CD14-positive monocyte (primary cell): ENCODE data around the gene ALPK3. TPM values are rescaled to one million over a fixed set of nuclear protein-coding genes. Genes with fewer than 3 reads are reported as not detected.

Experiments used
- DNase-seq, 3 donors: peaks; one replicate each; pipeline ENCODE4 v3.0.0-alpha.2; 2011 to 2022
- H2AFZ ChIP-seq: 2 replicates; pipeline ENCODE4 v1.6.0; 2012; ENCODE audit warnings: mild to moderate bottlenecking, low read depth, low read length, inconsistent platforms; ENCODE audit not compliant: insufficient read depth, poor library complexity, severe bottlenecking
- H3K27ac ChIP-seq, 2 donors: 1 replicate in 1 of 2; 2 replicates in 1 of 2; pipeline ENCODE4 v1.5.1; 2012 to 2013; ENCODE audit warnings: low read length in 2 of 2, control low read depth in 1 of 2, inconsistent platforms in 1 of 2, low read depth in 1 of 2, mild to moderate bottlenecking in 1 of 2
- H3K27me3 ChIP-seq, 2 donors: one replicate each; pipeline versions ENCODE4 v1.6.0 to v1.6.1; 2011 to 2013; ENCODE audit warnings: low read length in 2 of 2; ENCODE audit not compliant: control insufficient read depth in 2 of 2, insufficient read depth in 2 of 2
- H3K36me3 ChIP-seq, 2 donors: replicated peaks in 1 of 2; 1 replicate in 1 of 2; 2 replicates in 1 of 2; pipeline versions ENCODE4 v1.5.1 to v1.6.1; 2012 to 2013; ENCODE audit warnings: low read length in 2 of 2, control low read depth in 1 of 2, inconsistent platforms in 1 of 2, mild to moderate bottlenecking in 1 of 2; ENCODE audit not compliant: insufficient read depth in 2 of 2, control insufficient read depth in 1 of 2
- H3K4me1 ChIP-seq, 2 donors: 1 replicate in 1 of 2; 2 replicates in 1 of 2; pipeline versions ENCODE4 v1.5.1 to v1.6.1; 2012 to 2013; ENCODE audit warnings: low read length in 2 of 2, control low read depth in 1 of 2, inconsistent platforms in 1 of 2, mild to moderate bottlenecking in 1 of 2, moderate library complexity in 1 of 2; ENCODE audit not compliant: insufficient read depth in 2 of 2, control insufficient read depth in 1 of 2
- H3K4me2 ChIP-seq: replicated peaks from 2 replicates; pipeline ENCODE3; 2012; ENCODE audit warnings: low read length, moderate library complexity, mild to moderate bottlenecking; ENCODE audit not compliant: poor library complexity, severe bottlenecking; ENCODE audit errors: extremely low read depth
- H3K4me3 ChIP-seq, 3 experiments: fragments of 200-600 bp in 1 of 3; sonication (generic) in 1 of 3; replicated peaks in 1 of 3; 1 replicate in 2 of 3; 2 replicates in 1 of 3; pipeline ENCODE4 v1.5.1; 2011 to 2013; ENCODE audit warnings: low read length in 3 of 3, mild to moderate bottlenecking in 3 of 3, control low read depth in 2 of 3, low read depth in 2 of 3, inconsistent platforms in 1 of 3, moderate library complexity in 1 of 3
- H3K79me2 ChIP-seq: 2 replicates; pipeline ENCODE4 v1.6.0; 2012; ENCODE audit warnings: mild to moderate bottlenecking, control low read depth, inconsistent platforms, low read length, moderate library complexity; ENCODE audit not compliant: insufficient read depth
- H3K9ac ChIP-seq: 2 replicates; pipeline ENCODE4 v1.6.0; 2017; ENCODE audit warnings: low read length, mild to moderate bottlenecking; ENCODE audit not compliant: insufficient read depth, poor library complexity, severe bottlenecking
- H3K9me3 ChIP-seq, 2 donors: replicated peaks in 1 of 2; 1 replicate in 1 of 2; 2 replicates in 1 of 2; pipeline versions ENCODE4 v1.5.1 to v1.6.1; 2012 to 2013; ENCODE audit warnings: low read length in 2 of 2, control low read depth in 1 of 2; ENCODE audit not compliant: control insufficient read depth in 1 of 2, insufficient read depth in 1 of 2
- H4K20me1 ChIP-seq: 2 replicates; pipeline ENCODE4 v1.6.0; 2012; ENCODE audit warnings: mild to moderate bottlenecking, low read length, control low read depth, moderate library complexity; ENCODE audit not compliant: insufficient read depth
- H3K27ac Mint-ChIP-seq, 7 donors: one replicate each; pipeline ENCODE4 v1.8.0; 2020; ENCODE audit warnings: mild to moderate bottlenecking in 7 of 7, mixed read lengths in 7 of 7, moderate library complexity in 6 of 7, inconsistent platforms in 2 of 7
- H3K27me3 Mint-ChIP-seq, 3 donors: one replicate each; pipeline ENCODE4 v1.8.0; 2021 to 2022; ENCODE audit warnings: low read depth in 3 of 3, mild to moderate bottlenecking in 3 of 3, mixed read lengths in 3 of 3, moderate library complexity in 3 of 3, inconsistent platforms in 1 of 3
- H3K36me3 Mint-ChIP-seq, 2 donors: one replicate each; pipeline ENCODE4 v1.8.0; 2020; ENCODE audit warnings: mixed read lengths in 2 of 2, inconsistent platforms in 1 of 2, mild to moderate bottlenecking in 1 of 2
- H3K4me1 Mint-ChIP-seq: one replicate; pipeline ENCODE4 v1.8.0; 2020; ENCODE audit warnings: mild to moderate bottlenecking, mixed read lengths
- H3K4me3 Mint-ChIP-seq, 2 donors: one replicate each; pipeline ENCODE4 v1.8.0; 2020; ENCODE audit warnings: mild to moderate bottlenecking in 2 of 2, mixed read lengths in 2 of 2, moderate library complexity in 1 of 2
- H3K9me3 Mint-ChIP-seq, 7 donors: one replicate each; pipeline ENCODE4 v1.8.0; 2020 to 2022; ENCODE audit warnings: mixed read lengths in 7 of 7, mild to moderate bottlenecking in 6 of 7, moderate library complexity in 6 of 7, inconsistent platforms in 2 of 7
- WGBS: methylation state at CpG from one replicate; pipeline ENCODE4 v1.1.5; 2013; ENCODE audit warnings: missing lambda C conversion rate; ENCODE audit not compliant: insufficient coverage; 5-methylcytosine and 5-hydroxymethylcytosine counted together
- intact Hi-C, 2 donors: fragments of 100-400 bp; cut with micrococcal nuclease; formaldehyde crosslinking; loops; one replicate each; pipeline versions ENCODE4 v1.15.0 to v1.15.1; 2023
- polyA plus RNA-seq, 3 donors: library from polyadenylated mRNA; depleted of rRNA in 1 of 3; unstranded in 2 of 3; stranded (reverse) in 1 of 3; fragments of 300-500 nt in 2 of 3; fragments of >200 nt in 1 of 3; fragmentation: Illumina TruSeq in 2 of 3; gene quantifications; 1 replicate in 2 of 3; 2 replicates in 1 of 3; pipeline ENCODE4 v1.2.3, GENCODE V29; 2012 to 2021
- TF ChIP-seq, protein P1 (sequence below): fragments of 200-600 bp; IDR thresholded peaks from one replicate; pipeline ENCODE4 v1.8.0; 2022; ENCODE audit warnings: antibody characterized with exemption, mild to moderate bottlenecking

The ALPK3 gene
- polyA plus RNA-seq, 3 donors, result 0.02 to 0.12 TPM; not detected in 1

DNA sequence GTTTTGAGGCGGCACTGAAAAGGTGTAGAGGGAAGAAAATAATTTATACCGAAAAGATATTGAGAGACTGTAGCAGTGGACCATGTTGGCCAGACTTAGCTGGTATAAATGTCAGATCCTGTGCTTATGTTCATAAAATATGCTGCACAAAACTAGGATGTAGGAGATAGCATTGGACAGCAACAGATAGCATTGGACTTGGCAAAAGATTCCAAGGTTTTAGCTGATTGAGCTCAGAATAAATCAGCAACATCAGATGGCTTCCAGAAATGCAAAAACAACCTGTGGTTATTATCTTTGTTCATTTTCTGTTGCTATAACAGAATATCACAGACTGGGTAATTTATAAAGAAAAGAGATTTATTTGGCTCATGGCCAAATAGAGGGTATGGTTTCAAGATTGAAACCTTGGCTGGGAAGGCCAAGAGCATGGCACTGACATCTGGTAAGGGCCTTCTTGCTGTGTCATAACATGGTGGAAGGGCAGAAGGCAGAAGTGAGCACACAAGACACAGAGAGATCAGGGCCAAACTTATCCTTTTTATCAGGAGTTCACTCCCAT, 102.0 kb downstream of the ALPK3 start:
- no peaks in the 10 kb centered on the region for H4K20me1 ChIP-seq
- Mint-ChIP-seq H3K36me3 (no peaks in the 10 kb centered on the region), H3K27ac (no peak overlapping the region), H3K27me3 (peaks cover 0 to 3% (median 0%) of the 10 kb centered on the region in 3 donors), H3K9me3 (peaks cover 0 to 2% (median 0%) of the 10 kb centered on the region in 7 donors), H3K4me3 (no peak overlapping the region), H3K4me1 (peaks cover 9% of the 10 kb centered on the region)
- peaks cover 0 to 2% of the 10 kb centered on the region in 2 donors for H3K9me3 ChIP-seq
- H3K4me3 ChIP-seq, result no peak overlapping the region
- intact Hi-C loops, result no loop called here
- no peaks in the 10 kb centered on the region for H3K79me2 ChIP-seq
- H3K4me1 ChIP-seq, result no peaks in the 10 kb centered on the region
- no peak overlapping the region for H2AFZ ChIP-seq
- DNase-seq, result no peak
- no peak overlapping the region for H3K27ac ChIP-seq
- no peaks in the 10 kb centered on the region for H3K36me3 ChIP-seq
- H3K27me3 ChIP-seq, result no peaks in the 10 kb centered on the region
- no peak overlapping the region for H3K4me2 ChIP-seq
- TF ChIP-seq, protein P1, sequence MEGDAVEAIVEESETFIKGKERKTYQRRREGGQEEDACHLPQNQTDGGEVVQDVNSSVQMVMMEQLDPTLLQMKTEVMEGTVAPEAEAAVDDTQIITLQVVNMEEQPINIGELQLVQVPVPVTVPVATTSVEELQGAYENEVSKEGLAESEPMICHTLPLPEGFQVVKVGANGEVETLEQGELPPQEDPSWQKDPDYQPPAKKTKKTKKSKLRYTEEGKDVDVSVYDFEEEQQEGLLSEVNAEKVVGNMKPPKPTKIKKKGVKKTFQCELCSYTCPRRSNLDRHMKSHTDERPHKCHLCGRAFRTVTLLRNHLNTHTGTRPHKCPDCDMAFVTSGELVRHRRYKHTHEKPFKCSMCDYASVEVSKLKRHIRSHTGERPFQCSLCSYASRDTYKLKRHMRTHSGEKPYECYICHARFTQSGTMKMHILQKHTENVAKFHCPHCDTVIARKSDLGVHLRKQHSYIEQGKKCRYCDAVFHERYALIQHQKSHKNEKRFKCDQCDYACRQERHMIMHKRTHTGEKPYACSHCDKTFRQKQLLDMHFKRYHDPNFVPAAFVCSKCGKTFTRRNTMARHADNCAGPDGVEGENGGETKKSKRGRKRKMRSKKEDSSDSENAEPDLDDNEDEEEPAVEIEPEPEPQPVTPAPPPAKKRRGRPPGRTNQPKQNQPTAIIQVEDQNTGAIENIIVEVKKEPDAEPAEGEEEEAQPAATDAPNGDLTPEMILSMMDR, result no peak
- no peak overlapping the region for H3K9ac ChIP-seq
- WGBS, result 94% methylated on average over 2 of the region's 2 CpGs

DNA sequence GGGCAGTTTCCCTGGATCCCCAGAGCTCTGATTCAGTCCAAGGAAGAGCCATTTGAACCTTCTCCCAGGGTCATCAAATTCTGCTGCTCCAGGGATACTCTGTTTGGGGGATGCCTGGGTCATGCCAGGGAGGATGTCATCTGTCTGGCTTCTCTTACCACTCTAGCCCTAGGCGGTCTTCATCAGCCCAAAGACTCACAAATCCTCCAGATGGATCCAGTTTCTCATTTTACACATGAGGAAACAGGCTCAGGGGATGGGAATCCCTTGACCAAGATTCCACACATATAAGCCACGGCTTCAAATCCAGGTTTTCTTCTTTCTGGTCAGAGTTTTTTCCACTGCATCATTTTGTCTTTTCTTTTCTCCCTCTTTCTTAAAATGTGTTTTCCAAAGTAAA, 104.0 kb downstream of the ALPK3 start:
- 100% methylated on average over 1 of the region's 2 CpGs for WGBS
- TF ChIP-seq, protein P1, result no peak
- Histone ChIP-seq H3K9me3 (no peaks in the 10 kb centered on the region), H3K27ac (no peak overlapping the region), H3K9ac (no peak overlapping the region), H4K20me1 (no peaks in the 10 kb centered on the region), H3K4me2 (no peak overlapping the region), H3K36me3 (no peaks in the 10 kb centered on the region), H3K4me1 (no peaks in the 10 kb centered on the region), H3K4me3 (no peak overlapping the region), H2AFZ (no peak overlapping the region), H3K79me2 (no peaks in the 10 kb centered on the region), H3K27me3 (no peaks in the 10 kb centered on the region)
- Mint-ChIP-seq H3K4me1 (peaks cover 2% of the 10 kb centered on the region), H3K36me3 (no peaks in the 10 kb centered on the region), H3K4me3 (no peak overlapping the region), H3K9me3 (no peaks in the 10 kb centered on the region), H3K27me3 (peaks cover 0 to 3% (median 0%) of the 10 kb centered on the region in 3 donors), H3K27ac (peak overlapping the region in 1 of 7 donors; percentile 67)
- intact Hi-C loops, result no loop called here
- DNase-seq, result no peak
